SK-N-SH (cell line): ENCODE results near the gene CLEC4M. TPM values are rescaled to one million over a fixed set of nuclear protein-coding genes. Genes with fewer than 3 reads are reported as not detected.

ENCODE experiments used
- CTCF ChIA-PET: fragments of 300-600, 350-600 bp; formaldehyde crosslinking; extraction: SDS; loops from one replicate; lab custom pipeline; 2021; lab: Yijun Ruan, JAX
- POLR2A ChIA-PET: fragments of 350-600 bp; sonication (Branson Sonifier 250); formaldehyde crosslinking; extraction: SDS; loops from one replicate; lab custom pipeline; 2020; ENCODE audit warnings: antibody characterized with exemption, inconsistent platforms; lab: Yijun Ruan, JAX
- DNase-seq: peaks from one replicate; pipeline ENCODE4 v3.0.0; 2012
- H2AFZ ChIP-seq: fragments of 200-600 bp; sonication (generic); 2 replicates; pipeline ENCODE4 v1.8.1; 2016; ENCODE audit warnings: antibody characterized with exemption, mild to moderate bottlenecking, low read depth
- H3F3A ChIP-seq: fragments of 200-600 bp; sonication (generic); replicated peaks from 2 replicates; pipeline ENCODE3; 2016; ENCODE audit warnings: antibody characterized with exemption, mild to moderate bottlenecking; ENCODE audit not compliant: insufficient read depth
- H3K27ac ChIP-seq, 2 experiments: fragments of 200-500 bp in 1 of 2; fragments of 200-600 bp in 1 of 2; sonication (Bioruptor generic) in 1 of 2; sonication (generic), shearing (Covaris generic) in 1 of 2; 2 replicates each; pipeline versions ENCODE4 v1.5.1 to v1.6.1; 2014 to 2016; ENCODE audit warnings: low read depth in 2 of 2, inconsistent platforms in 1 of 2, low read length in 1 of 2, mild to moderate bottlenecking in 1 of 2, mixed read lengths in 1 of 2
- H3K27me3 ChIP-seq: fragments of 200-600 bp; sonication (generic), shearing (Covaris generic); 2 replicates; pipeline ENCODE4 v1.6.1; 2016; ENCODE audit warnings: mixed run types; ENCODE audit not compliant: insufficient read depth
- H3K36me3 ChIP-seq, 2 experiments: fragments of 200-500 bp in 1 of 2; fragments of 200-600 bp in 1 of 2; sonication (Bioruptor generic) in 1 of 2; sonication (generic) in 1 of 2; replicated peaks in 1 of 2; 2 replicates each; pipeline versions ENCODE3 to v1.5.1; 2014 to 2016; ENCODE audit warnings: low read length in 1 of 2, mild to moderate bottlenecking in 1 of 2; ENCODE audit not compliant: insufficient read depth in 2 of 2, control insufficient read depth in 1 of 2
- H3K4me1 ChIP-seq, 2 experiments: fragments of 200-500 bp in 1 of 2; fragments of 200-600 bp in 1 of 2; sonication (Bioruptor generic) in 1 of 2; sonication (generic), shearing (Covaris generic) in 1 of 2; 2 replicates each; pipeline versions ENCODE4 v1.5.1 to v1.6.1; 2014 to 2016; ENCODE audit warnings: low read depth in 1 of 2, low read length in 1 of 2, mixed run types in 1 of 2; ENCODE audit not compliant: insufficient read depth in 2 of 2, control insufficient read depth in 1 of 2
- H3K4me2 ChIP-seq: fragments of 200-600 bp; sonication (generic), shearing (Covaris generic); 2 replicates; pipeline ENCODE4 v1.6.1; 2017; ENCODE audit warnings: mixed run types
- H3K4me3 ChIP-seq, 2 experiments: fragments of 200-500 bp in 1 of 2; fragments of 200-600 bp in 1 of 2; sonication (Bioruptor generic) in 1 of 2; sonication (generic), shearing (Covaris generic) in 1 of 2; 2 replicates each; pipeline versions ENCODE4 v1.5.1 to v1.8.1; 2014 to 2016; ENCODE audit warnings: low read depth in 2 of 2, inconsistent platforms in 1 of 2, low read length in 1 of 2, mild to moderate bottlenecking in 1 of 2, mixed read lengths in 1 of 2, moderate library complexity in 1 of 2
- H3K79me2 ChIP-seq: fragments of 200-600 bp; sonication (generic); 2 replicates; pipeline ENCODE4 v1.8.1; 2017; ENCODE audit warnings: mild to moderate bottlenecking; ENCODE audit not compliant: insufficient read depth
- H3K9ac ChIP-seq: fragments of 200-600 bp; sonication (generic); 2 replicates; pipeline ENCODE4 v1.6.1; 2017; ENCODE audit warnings: mixed run types
- H3K9me2 ChIP-seq: fragments of 200-600 bp; sonication (generic); 2 replicates; pipeline ENCODE4 v1.6.1; 2017; ENCODE audit warnings: mixed run types
- H3K9me3 ChIP-seq: fragments of 200-600 bp; sonication (generic); 2 replicates; pipeline ENCODE4 v1.6.1; 2017; ENCODE audit warnings: mixed run types, mild to moderate bottlenecking, moderate library complexity
- H4K20me1 ChIP-seq: fragments of 200-600 bp; sonication (generic); 2 replicates; pipeline ENCODE4 v1.6.1; 2017; ENCODE audit warnings: mild to moderate bottlenecking, mixed run types; ENCODE audit not compliant: insufficient read depth
- CHD2 ChIP-seq: fragments of 150-350 bp; IDR thresholded peaks from 2 replicates; pipeline ENCODE4 v1.6.1; 2018; ENCODE audit warnings: low read length; ENCODE audit not compliant: partially characterized antibody
- ELF1 ChIP-seq: IDR thresholded peaks from 2 replicates; pipeline ENCODE4 v1.4.0; 2012
- EZH2phosphoT487 ChIP-seq: fragments of 200-600 bp; sonication (generic); IDR thresholded peaks from 2 replicates; pipeline ENCODE4 v1.6.1; 2017; ENCODE audit warnings: low read depth, mixed run types, mild to moderate bottlenecking, antibody characterized with exemption, moderate library complexity, borderline replicate concordance
- FOSL2 ChIP-seq: IDR thresholded peaks from 2 replicates; pipeline ENCODE4 v1.4.0; 2012; ENCODE audit warnings: low read depth, mild to moderate bottlenecking, moderate library complexity, borderline replicate concordance
- FOXM1 ChIP-seq: IDR thresholded peaks from 2 replicates; pipeline ENCODE4 v1.4.0; 2012; ENCODE audit warnings: low read depth, mild to moderate bottlenecking
- GABPA ChIP-seq: IDR thresholded peaks from 2 replicates; pipeline ENCODE4 v1.4.0; 2012; ENCODE audit warnings: low read depth, mild to moderate bottlenecking
- JUND ChIP-seq: IDR thresholded peaks from 2 replicates; pipeline ENCODE4 v1.4.0; 2012
- MEF2A ChIP-seq: IDR thresholded peaks from 2 replicates; pipeline ENCODE4 v1.4.0; 2012; ENCODE audit warnings: low read depth, borderline replicate concordance
- NFIC ChIP-seq: IDR thresholded peaks from 2 replicates; pipeline ENCODE4 v1.4.0; 2012; ENCODE audit warnings: borderline replicate concordance
- NRF1 ChIP-seq: IDR thresholded peaks from 2 replicates; pipeline ENCODE4 v1.6.1; 2012; ENCODE audit warnings: low read depth, mild to moderate bottlenecking, low read length
- POLR2AphosphoS5 ChIP-seq: IDR thresholded peaks from 2 replicates; pipeline ENCODE4 v1.6.1; 2012; ENCODE audit warnings: low read depth, low read length
- RFX5 ChIP-seq: IDR thresholded peaks from 2 replicates; pipeline ENCODE4 v1.6.1; 2012; ENCODE audit warnings: mild to moderate bottlenecking, improper control_type of control experiment, low read length
- SIN3A ChIP-seq: IDR thresholded peaks from 2 replicates; pipeline ENCODE4 v1.6.1; 2012; ENCODE audit warnings: low read depth, mild to moderate bottlenecking, low read length, moderate library complexity, borderline replicate concordance
- SMC3 ChIP-seq: IDR thresholded peaks from 2 replicates; pipeline ENCODE4 v1.6.1; 2012; ENCODE audit warnings: low read depth, low read length, improper control_type of control experiment
- WGBS: methylation state at CpG from one replicate; pipeline ENCODE4 v1.1.6; 2017; ENCODE audit warnings: low lambda C conversion rate; 5-methylcytosine and 5-hydroxymethylcytosine counted together
- polyA plus RNA-seq, 3 experiments: library from polyadenylated mRNA; depleted of rRNA; stranded (reverse); fragments of >200 nt; gene quantifications; 2 replicates each; pipeline ENCODE4 v1.2.3, GENCODE V29; 2012
- TF ChIP-seq, protein P1 (sequence below): IDR thresholded peaks from 2 replicates; pipeline ENCODE4 v1.6.1; 2012; ENCODE audit warnings: mild to moderate bottlenecking, low read depth, low read length, moderate library complexity
- TF ChIP-seq, protein P2 (sequence below): IDR thresholded peaks from 2 replicates; pipeline ENCODE4 v1.4.0; 2012; ENCODE audit warnings: low read depth
- TF ChIP-seq, protein P3 (sequence below): fragments of 150-350 bp; IDR thresholded peaks from 2 replicates; pipeline ENCODE4 v1.6.1; 2016; ENCODE audit warnings: mild to moderate bottlenecking, low read depth, low read length

Gene CLEC4M
- polyA plus RNA-seq, 1 of the 3 experiments (the other 2 are of a cell fraction), result not detected

DNA sequence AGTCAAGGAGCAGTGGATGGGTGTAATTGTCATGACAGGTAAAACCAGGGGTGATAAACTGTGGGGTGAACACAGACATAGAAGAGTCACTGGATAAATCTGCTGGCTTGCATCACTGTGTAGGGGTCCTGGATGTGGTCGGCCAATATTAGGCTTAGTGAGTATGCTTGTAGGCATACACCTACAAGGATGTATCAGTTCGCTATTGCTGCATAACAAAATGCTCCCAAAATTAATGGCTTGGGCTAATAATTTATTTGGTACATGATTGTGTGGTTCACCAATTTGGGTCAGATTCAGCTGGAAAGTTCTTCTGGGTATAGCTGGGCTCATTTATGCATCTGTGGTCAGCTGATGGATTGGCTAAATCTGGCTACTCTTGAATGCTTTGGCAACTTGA is 55.8 kb downstream of the CLEC4M start:
- DNase-seq, result no peak
- ChIA-PET CTCF (interaction anchor here (1.3 to 1.9 kb wide), 2 partner anchors 19 to 250 kb away, joined by 4 to 6 read pairs; no protein-coding TSS in a partner anchor), POLR2A (no interaction called here)
- Histone ChIP-seq H3K4me3 (no peak overlapping the region), H3K9me2 (no peaks in the 10 kb centered on the region), H4K20me1 (no peaks in the 10 kb centered on the region), H3K4me2 (no peak overlapping the region), H3K27ac (no peak overlapping the region), H3K4me1 (peaks cover 0 to 6% of the 10 kb centered on the region in 2 experiments; a peak in 2 of 4 replicates), H3K79me2 (no peaks in the 10 kb centered on the region), H2AFZ (no peak overlapping the region), H3K27me3 (peaks cover 23% of the 10 kb centered on the region; the same call in 1 of the 2 replicates), H3K9me3 (no peaks in the 10 kb centered on the region), H3K9ac (no peak overlapping the region), H3K36me3 (no peaks in the 10 kb centered on the region), H3F3A (no peaks in the 10 kb centered on the region)
- WGBS, result 13% methylated on average over 2 of the region's 2 CpGs
- TF ChIP-seq ELF1, result no peak
- TF ChIP-seq, protein P1, sequence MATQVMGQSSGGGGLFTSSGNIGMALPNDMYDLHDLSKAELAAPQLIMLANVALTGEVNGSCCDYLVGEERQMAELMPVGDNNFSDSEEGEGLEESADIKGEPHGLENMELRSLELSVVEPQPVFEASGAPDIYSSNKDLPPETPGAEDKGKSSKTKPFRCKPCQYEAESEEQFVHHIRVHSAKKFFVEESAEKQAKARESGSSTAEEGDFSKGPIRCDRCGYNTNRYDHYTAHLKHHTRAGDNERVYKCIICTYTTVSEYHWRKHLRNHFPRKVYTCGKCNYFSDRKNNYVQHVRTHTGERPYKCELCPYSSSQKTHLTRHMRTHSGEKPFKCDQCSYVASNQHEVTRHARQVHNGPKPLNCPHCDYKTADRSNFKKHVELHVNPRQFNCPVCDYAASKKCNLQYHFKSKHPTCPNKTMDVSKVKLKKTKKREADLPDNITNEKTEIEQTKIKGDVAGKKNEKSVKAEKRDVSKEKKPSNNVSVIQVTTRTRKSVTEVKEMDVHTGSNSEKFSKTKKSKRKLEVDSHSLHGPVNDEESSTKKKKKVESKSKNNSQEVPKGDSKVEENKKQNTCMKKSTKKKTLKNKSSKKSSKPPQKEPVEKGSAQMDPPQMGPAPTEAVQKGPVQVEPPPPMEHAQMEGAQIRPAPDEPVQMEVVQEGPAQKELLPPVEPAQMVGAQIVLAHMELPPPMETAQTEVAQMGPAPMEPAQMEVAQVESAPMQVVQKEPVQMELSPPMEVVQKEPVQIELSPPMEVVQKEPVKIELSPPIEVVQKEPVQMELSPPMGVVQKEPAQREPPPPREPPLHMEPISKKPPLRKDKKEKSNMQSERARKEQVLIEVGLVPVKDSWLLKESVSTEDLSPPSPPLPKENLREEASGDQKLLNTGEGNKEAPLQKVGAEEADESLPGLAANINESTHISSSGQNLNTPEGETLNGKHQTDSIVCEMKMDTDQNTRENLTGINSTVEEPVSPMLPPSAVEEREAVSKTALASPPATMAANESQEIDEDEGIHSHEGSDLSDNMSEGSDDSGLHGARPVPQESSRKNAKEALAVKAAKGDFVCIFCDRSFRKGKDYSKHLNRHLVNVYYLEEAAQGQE, result no peak
- no peak for TF ChIP-seq POLR2AphosphoS5
- no peak for TF ChIP-seq JUND
- no peak for TF ChIP-seq FOXM1
- no peak for TF ChIP-seq SMC3
- TF ChIP-seq, protein P2, sequence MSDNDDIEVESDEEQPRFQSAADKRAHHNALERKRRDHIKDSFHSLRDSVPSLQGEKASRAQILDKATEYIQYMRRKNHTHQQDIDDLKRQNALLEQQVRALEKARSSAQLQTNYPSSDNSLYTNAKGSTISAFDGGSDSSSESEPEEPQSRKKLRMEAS, result no peak
- no peak for TF ChIP-seq SIN3A
- TF ChIP-seq GABPA, result no peak
- no peak for TF ChIP-seq MEF2A
- TF ChIP-seq NFIC, result no peak
- TF ChIP-seq, protein P3, sequence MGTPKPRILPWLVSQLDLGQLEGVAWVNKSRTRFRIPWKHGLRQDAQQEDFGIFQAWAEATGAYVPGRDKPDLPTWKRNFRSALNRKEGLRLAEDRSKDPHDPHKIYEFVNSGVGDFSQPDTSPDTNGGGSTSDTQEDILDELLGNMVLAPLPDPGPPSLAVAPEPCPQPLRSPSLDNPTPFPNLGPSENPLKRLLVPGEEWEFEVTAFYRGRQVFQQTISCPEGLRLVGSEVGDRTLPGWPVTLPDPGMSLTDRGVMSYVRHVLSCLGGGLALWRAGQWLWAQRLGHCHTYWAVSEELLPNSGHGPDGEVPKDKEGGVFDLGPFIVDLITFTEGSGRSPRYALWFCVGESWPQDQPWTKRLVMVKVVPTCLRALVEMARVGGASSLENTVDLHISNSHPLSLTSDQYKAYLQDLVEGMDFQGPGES, result no peak
- no peak for TF ChIP-seq NRF1
- TF ChIP-seq EZH2phosphoT487, result no peak
- TF ChIP-seq RFX5, result no peak
- no peak for TF ChIP-seq CHD2
- no peak for TF ChIP-seq FOSL2

Other genes with a start within 250 kb of the CLEC4M start
- 29.7 and 49.3 TPM in 2 replicates for gene ZNF358, start 247.1 kb upstream of the CLEC4M start, polyA plus RNA-seq (2012; rRNA removed)
- gene MCOLN1, start 240.6 kb upstream of the CLEC4M start, polyA plus RNA-seq (2012; rRNA removed), result 28.4 and 28.9 TPM in 2 replicates
- gene PNPLA6, start 227.5 kb upstream of the CLEC4M start, polyA plus RNA-seq (2012; rRNA removed), result 40.5 and 90.5 TPM in 2 replicates
- gene CAMSAP3, start 167.4 kb upstream of the CLEC4M start, polyA plus RNA-seq (2012; rRNA removed), result 0.05 and 0.08 TPM in 2 replicates
- 36.5 and 43.3 TPM in 2 replicates for gene XAB2, start 133.7 kb upstream of the CLEC4M start, polyA plus RNA-seq (2012; rRNA removed)
- 48.1 and 54.0 TPM in 2 replicates for gene PET100, start 133.4 kb upstream of the CLEC4M start, polyA plus RNA-seq (2012; rRNA removed)
- not detected in 2 replicates for gene PCP2, start 129.5 kb upstream of the CLEC4M start, polyA plus RNA-seq (2012; rRNA removed)
- gene STXBP2, start 126.1 kb upstream of the CLEC4M start, polyA plus RNA-seq (2012; rRNA removed), result 1.3 and 4.7 TPM in 2 replicates
- not detected in 2 replicates for gene RETN, start 94.2 kb upstream of the CLEC4M start, polyA plus RNA-seq (2012; rRNA removed)
- gene MCEMP1, start 86.2 kb upstream of the CLEC4M start, polyA plus RNA-seq (2012; rRNA removed), result not detected in 2 replicates
- 44.1 and 49.4 TPM in 2 replicates for gene TRAPPC5, start 82.4 kb upstream of the CLEC4M start, polyA plus RNA-seq (2012; rRNA removed)
- not detected in 2 replicates for gene FCER2, start 61.1 kb upstream of the CLEC4M start, polyA plus RNA-seq (2012; rRNA removed)
- gene CLEC4G, start 31.1 kb upstream of the CLEC4M start, polyA plus RNA-seq (2012; rRNA removed), result not detected in 2 replicates
- not detected in 2 replicates for gene CD209, start 15.7 kb upstream of the CLEC4M start, polyA plus RNA-seq (2012; rRNA removed)
- 8.5 and 9.7 TPM in 2 replicates for gene EVI5L, start 67.0 kb downstream of the CLEC4M start, polyA plus RNA-seq (2012; rRNA removed)
- 0.10 and 0.18 TPM in 2 replicates for gene PRR36, start 111.1 kb downstream of the CLEC4M start, polyA plus RNA-seq (2012; rRNA removed)
- gene LRRC8E, start 125.3 kb downstream of the CLEC4M start, polyA plus RNA-seq (2012; rRNA removed), result 0.02 and 0.23 TPM in 2 replicates
- 13.0 and 13.6 TPM in 2 replicates for gene MAP2K7, start 140.6 kb downstream of the CLEC4M start, polyA plus RNA-seq (2012; rRNA removed)
- gene TGFBR3L, start 151.6 kb downstream of the CLEC4M start, polyA plus RNA-seq (2012; rRNA removed), result 0.78 and 0.87 TPM in 2 replicates
- gene SNAPC2, start 157.1 kb downstream of the CLEC4M start, polyA plus RNA-seq (2012; rRNA removed), result 29.7 and 38.7 TPM in 2 replicates
- 28.3 and 53.8 TPM in 2 replicates for gene CTXN1, start 162.9 kb downstream of the CLEC4M start, polyA plus RNA-seq (2012; rRNA removed)
- gene TIMM44, start 180.4 kb downstream of the CLEC4M start, polyA plus RNA-seq (2012; rRNA removed), result 49.7 and 50.9 TPM in 2 replicates
- gene ELAVL1, start 242.4 kb downstream of the CLEC4M start, polyA plus RNA-seq (2012; rRNA removed), result 41.7 and 49.6 TPM in 2 replicates